ENCODE results near the gene TTC22.

DNA sequence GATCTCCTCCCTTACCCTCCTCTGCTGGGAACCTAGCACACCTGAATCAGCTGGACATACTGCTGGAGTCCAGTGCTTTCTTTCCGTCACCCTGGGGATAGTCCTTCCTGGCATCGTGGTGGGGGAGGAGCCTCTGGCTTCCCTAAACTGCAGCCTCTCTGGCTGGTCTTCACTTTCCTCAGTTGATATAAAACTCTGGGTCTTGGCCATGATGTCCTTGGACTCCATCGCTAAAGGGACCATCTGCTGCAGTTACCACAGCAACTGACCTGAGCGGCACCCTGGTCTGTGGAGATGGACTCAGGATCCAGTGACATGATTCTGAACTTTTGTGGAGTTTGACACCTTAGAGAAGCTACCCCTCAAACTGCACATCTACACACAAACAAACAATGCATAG is 59.6 kb downstream of the TTC22 start:
- no peak for TF ChIP-seq CTCF (IDR thresholded peaks at IDR 0.05)
- no peak for TF ChIP-seq POLR2A (IDR thresholded peaks at IDR 0.05)

Measured in right lobe of liver (tissue), 4 donors.